HT1080 (cell line): Measurements from ENCODE around the gene ZNF831. TPM values are rescaled to one million over a fixed set of nuclear protein-coding genes. Genes with fewer than 3 reads are reported as not detected.
A peak's percentile ranks its signal among the peaks of the same experiment; 100 is the strongest.

Experiments
- DNase-seq: peaks from one replicate; pipeline ENCODE4 v3.0.0-alpha.2; 2015; ENCODE audit warnings: low read depth
- total RNA-seq: library from RNA; depleted of rRNA; stranded (reverse); fragments of >200 nt; shearing (Covaris generic); gene quantifications from 2 replicates; pipeline ENCODE4 v1.2.3, GENCODE V29; 2014

The ZNF831 gene
- total RNA-seq, 1 experiment from 2014 or later: not detected

DNA sequence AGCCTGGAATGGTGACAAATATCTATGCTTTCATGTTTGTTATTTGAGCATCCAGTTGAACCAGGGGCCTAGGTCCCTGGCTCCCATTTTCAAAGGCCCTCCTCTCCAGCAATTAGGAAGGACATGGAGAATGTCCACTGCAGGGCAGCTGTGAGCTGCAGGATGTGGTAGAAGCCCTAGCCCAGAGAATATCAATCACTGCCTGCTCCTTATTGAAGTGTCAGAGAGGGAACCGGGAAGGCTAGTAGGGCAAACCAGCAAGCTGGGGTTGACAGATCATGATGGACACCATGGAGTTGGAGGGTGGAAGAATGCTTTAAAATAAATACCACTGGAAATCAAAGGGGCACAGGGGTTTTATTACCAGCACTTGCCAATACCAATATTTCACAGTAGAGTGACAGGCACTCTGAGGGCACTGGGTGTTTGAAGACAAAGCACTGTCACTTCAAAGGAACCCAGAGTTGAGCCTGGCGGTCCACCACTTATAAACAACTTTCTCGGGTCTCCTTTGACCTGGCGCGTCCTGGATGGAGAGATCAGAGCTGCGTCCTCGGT, 47.7 kb downstream of the ZNF831 start:
- DNase-seq: no peak

DNA sequence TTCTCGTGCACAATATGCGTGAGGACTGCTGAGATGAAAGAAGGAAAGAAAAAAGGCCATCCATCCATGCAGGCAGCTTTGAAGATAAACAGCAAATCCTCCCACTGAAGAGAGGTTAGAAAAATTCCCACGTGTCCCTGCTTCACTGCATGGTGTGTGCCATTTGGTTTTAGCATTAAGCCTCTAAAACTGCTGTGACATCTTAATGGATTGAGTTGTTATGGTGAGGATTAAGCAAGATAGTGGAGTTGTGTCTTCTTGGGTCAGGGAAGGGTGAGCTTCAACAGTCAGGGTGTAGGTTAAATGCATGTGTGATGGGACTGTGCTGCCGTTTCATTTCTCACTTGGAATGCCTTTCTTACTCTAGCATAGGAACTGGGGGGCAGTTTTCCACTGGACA, 50.5 kb downstream of the ZNF831 start:
- no peak for DNase-seq

DNA sequence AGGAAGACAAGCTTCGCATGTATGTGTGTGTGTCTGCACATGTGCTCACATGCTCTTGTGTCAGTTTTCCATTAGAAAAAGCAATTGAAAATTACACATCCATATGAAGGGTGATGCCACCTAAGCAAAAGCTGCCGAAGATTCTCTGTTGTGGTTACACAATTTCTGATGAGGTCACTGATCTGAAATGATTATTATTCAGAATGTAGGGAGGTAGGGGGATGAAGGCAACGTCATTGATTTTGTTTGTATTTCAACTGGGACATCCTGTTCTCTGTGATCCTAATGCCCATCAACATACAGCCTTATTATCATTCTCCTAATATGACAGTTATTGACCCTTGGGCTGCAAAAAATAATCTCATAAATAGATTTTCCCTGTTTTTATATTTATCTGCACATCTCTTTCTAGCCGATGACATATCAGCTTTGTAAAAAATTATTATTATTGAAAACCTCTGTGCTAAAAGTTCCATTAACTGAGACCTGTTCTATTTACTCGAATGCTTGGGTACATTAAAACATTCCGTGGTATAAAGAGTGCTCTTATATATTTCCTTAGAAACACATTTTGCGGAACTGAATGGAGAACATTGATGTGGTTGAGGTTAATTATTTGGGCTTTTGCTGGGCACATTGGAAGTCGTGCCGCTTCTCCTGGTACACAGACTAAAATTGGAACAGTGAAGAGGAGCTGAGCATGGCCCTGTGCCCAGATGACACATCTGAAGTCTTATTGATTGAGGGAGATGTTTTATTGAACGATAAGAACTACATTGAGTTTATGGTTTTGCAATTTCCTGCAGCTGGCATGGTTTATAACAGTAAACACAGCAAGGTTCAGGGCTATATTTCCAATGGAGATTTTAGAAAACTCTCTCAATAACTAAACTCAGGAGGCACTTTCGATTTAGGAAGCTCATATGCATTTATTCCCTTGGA, 51.3 kb downstream of the ZNF831 start:
- no peak for DNase-seq

DNA sequence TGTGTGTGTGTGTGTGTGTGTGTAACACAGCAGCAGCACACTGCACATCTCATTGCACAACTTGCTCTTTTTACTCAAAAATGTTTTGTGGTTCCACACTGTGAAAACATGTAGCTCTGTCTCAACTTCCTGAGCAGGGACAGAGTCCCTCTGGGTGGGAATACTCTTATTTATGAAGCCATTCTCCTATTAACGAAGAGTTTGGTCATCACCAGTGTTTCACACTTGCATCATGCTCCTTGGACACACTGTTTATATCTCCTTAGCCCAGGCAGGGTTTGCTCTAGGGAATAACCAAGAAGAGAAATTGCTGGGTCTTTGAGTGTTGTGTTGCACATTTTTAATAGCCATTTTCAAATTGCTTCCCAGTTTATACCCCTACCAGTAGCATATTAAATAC, 53.6 kb downstream of the ZNF831 start:
- DNase-seq: no peak

DNA sequence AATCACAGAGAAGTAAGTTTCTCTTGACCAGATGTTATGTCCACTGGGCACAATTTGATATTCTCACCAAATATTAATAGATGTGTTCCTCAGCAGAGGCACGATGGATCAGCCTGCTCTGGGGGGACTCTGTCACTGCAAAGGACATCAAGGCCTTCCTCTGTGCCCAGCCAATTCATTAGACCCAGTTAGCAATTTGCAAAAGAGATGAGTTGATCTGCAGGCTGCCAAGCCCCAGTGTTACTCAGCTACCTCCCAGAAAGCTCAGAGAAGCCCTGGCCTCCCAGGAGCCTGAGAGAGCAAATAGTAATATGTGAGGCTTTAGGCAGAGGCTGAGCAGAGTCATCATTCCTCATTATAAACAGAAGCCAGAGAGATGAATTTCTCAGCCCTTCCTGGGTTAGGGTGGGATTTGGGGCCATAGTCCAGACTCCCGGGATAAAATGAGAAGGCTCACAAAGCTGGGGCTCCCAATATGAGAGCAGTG, 54.2 kb downstream of the ZNF831 start:
- DNase-seq: no peak

DNA sequence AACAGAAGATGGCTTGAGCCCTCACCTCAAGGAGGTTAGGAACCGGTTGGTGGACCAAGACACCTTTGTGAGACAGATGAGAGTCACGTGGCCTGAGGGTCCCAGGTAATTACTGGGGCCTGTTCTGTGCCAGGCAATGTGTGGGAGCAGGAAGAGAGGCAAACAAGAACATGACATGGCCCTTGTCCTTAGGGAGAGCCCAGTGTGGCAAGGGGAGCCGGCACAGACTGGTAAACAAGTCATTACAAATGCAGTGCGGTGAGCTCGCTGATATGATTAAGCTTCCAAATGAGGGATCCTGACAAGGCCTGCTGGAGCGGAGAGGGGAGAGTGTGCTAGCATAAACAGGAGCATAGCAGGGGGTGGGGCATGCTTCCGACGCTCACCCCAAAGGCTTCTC, 55.6 kb downstream of the ZNF831 start:
- no peak for DNase-seq

DNA sequence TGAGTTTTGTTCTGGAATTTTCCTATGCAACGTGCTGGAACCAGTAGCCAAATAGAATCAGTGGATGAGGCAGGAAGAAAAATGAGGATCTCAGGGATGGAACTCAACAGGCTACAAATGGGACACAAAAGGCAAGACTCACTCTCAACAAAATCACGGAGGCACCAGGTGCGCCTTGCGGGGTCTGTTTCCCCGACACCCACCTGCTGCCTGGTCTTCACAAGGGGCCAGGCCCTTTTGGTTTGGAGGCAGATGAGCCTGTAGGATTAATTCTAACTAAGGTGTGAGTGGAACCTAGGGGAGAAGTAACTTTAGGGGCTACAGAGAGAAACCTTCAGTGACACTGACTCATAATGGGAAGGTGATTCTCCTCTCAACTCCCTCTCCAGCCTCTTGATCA, 56.5 kb downstream of the ZNF831 start:
- DNase-seq: no peak

DNA sequence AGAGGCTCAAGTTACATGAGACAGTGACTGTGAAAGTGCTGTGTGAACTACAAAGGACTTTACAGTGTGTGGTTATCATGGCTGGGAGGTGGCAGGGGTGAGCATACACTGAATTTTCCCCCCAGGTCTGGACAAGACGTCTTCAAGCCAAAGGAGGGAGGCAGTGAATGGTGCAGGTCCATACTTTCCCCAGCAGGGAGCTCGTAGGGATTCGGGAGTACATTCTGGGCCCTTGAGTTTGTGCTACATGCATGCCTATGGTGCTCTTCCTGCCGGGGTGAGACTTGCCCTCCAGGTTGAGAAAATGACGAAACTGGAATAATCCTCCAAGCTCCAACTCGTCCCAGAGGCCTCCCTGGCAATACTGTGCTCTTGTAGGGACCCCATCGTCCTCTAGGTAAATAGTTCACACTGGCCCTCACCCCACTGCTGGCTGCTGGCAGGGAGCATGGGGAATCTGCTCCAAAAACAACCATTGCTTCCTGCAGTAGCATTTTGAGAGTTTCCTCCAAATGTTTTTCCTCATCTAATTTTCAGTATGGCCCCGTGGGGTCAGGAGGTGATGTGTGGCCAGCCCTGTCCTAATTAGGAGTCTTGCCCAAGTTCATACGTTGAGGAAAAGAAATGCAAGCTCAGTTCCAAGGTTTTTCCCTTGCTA, 57.6 kb downstream of the ZNF831 start:
- no peak for DNase-seq

DNA sequence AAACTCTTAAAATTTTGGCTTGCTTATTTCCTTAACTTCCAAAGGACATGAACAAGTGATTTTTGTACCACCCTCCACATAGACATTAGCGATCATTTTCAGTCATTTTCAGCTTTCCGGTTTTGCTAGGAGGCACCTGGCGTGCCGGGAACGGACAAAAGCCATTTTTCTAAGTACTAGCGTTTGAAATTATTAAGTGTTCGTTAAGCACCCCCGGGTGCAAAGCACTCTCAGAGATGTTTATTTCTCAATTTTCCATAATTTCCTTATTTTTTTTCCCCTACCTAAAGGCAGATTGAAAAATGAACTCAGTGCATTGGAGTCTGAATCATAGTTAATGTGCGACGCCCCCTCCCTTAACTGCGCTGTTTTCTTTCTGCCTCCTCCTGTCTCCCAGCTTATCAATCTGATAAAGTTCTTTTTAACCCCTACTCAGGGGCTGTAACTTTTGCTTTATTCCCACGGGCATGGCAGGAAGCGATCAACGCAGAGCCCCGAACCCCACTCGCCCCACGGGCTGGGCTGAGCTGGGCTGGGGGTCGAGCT, 58.2 kb downstream of the ZNF831 start:
- no peak for DNase-seq

DNA sequence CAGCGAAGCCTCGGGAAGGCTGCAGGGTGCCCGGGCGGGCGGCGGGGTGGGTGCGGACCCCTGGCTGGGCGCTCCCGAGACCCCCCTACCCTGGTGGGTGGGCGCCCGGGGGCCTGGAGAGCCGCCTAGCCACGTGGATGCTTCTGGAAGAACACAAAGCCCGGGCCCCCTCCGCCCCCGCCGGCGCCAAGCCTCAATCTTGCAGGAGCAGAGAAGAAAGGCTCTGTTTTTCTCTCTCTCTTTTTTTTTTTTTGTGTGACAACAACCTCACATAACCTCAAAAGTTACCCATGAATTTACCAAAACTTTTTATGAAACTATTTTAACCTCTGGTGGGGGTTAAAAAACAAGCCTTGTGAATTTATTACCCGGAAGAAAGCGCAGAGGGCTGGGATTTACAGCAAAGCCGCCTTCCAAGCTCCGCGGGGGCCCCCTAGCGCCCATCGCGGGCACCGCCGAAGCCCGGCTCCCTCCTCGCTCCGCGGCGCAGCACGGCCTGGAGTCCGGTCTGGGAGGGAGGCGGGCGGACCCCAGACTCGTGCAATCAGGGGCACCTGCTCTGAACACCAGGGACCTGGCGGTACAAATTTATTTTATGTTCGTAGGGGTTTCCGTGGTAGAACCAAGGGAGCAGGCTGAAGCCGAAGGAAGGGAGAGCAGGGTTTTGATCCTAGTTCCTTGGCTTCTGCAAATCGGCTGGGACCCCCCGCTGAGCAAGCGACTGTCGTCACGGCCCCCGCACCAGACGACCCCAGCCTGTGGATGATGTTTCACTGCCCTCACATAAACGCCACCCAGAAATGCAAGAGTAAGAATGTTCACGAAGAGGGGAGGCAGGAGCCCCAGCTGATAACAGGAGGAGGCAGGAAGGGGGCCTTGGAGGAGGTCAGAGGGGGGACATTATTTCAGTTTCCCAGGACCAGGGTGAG, 58.9 kb downstream of the ZNF831 start:
- peak; percentile 61 for DNase-seq

DNA sequence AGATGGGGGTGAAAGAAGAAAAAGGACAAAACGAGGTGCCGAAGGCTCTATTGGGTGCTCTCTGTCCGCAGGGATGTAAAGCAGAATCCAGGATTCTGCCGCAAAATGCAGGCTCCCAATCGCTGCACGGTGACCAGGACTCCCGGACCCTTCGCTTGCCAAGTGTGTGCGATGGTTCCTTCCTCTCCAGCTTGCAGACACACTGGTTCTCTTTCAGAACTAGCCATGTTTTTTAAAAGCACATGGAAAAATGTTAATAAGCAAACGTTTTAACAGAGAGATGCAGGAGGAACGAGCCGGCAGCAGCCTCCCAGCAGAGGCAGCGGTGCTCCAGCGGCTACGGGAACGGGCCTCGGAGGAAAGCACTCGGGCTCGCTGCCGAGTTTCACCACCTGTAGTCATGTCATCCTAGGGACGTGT, 59.6 kb downstream of the ZNF831 start:
- DNase-seq: no peak

DNA sequence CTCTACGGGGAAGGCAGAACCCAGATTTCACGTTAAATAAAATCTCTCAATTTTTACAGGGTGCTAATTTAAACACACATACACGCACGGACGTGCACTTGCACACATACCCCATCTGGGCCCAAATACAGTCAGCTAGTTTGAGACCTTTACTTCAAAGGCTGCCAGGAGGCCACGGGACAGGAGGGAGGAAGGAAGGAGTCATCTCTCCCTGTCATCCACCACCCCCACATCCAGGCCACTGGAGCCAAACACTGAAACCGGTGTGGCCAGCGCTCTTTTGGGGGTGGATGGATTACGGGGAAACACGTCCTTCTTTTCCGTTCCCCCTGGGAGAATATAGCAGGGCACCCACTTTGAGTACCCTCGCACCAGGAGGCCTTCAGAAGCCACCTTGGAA, 60.1 kb downstream of the ZNF831 start:
- DNase-seq: no peak

DNA sequence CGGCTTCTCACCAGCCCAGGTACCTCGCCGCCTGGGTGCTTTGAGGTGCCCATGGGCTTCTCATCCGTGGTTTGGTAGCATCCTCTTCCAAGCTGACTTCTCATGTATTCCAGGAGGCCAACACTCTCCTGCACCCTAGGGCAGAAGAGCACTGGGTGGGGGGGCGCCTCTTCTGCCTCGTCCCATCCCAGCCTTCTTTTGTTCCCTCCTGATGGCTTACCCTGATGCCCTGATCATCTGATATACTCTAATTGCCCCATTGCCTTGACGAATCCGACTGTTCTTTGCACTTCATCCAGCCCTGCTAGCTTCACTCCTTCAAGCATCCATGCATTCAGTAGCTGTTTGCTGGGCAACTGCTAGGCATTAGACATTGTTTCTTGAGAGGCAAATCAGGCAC, 60.6 kb downstream of the ZNF831 start:
- no peak for DNase-seq

DNA sequence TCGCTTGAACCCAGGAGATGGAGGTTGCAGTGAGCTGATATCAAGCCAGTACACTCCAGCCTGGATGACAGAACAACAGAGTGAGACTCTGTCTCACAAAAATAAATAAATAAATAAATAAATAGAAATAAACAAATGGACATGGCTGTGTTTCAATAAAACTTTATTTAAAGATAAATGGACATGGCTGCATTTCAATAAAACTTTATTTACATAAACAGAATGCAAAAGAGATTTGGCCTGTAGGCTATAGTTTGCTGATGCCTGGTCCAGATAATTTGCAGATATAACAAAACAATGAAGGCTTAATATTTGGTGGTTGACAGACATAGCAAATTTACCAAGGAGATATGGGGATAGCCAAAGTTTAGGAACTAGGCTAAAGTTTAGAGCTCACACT, 66.8 kb downstream of the ZNF831 start:
- no peak for DNase-seq

DNA sequence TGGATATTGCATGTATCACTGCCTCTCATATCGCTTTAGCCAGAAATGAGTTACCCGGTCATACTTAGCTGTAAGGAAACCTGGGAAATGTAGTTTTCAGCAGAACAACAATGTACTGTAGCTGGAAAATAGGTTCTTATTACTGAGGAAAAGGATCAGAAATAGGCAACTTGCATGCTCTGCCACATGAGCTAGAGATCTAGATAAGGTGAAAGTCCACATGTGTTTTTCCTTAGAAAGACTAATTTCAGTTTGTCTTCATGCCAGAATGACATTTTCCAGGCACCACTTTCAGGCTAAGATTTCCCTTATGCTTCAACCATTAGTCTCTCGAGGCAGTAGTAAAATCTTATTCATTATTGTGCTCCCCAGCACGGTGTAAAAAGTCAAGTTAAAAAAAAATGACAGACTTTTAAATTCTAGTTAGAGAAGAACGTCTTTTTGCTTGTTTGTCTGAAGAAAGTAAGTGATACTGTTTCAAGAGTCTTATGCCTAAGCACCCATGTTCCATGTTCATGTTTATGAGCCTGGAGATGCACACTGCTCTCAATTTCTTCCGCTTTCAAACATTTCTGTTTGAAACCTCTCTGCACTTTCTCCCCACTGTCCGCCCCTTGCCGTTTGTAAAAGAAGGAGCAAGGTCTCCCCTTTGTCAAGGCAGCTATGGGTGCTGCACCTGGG, 67.6 kb downstream of the ZNF831 start:
- no peak for DNase-seq

DNA sequence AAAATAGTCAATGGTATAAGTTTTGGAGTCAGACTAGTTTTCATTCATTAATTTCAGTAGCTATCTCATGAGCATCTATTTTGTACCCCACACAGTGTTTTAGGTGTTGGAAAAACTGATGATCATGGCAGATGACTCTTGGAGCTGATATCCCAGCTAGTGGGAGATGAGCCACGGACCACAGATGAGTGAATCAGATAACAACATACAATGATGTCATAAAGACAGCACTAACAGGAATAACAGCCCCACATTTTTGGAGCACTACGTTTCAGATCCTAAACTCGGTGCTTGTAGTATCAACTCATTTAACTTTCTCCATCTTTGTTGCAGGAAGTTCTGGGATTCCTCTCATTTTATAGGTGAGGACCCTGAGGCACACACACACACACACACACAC, 69.0 kb downstream of the ZNF831 start:
- no peak for DNase-seq

DNA sequence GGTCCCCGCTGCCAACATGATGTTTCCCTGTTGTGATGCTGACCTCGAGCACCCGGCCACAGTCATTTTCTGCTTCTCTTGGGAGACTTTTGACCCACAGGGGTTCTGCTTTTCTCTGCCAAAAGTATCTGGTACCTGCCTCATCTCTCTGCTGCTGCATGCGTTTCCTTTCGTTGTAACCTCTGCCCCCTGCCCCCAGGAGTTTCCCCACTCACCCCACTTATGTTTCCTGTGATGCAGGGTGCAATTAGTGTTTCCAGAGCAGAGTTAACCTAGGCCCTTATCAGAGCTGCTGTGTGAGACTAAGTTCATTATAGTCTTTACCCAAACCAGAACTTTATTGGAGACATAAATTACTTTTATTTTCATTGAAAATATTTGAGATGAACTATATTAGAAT, 71.6 kb downstream of the ZNF831 start:
- no peak for DNase-seq

DNA sequence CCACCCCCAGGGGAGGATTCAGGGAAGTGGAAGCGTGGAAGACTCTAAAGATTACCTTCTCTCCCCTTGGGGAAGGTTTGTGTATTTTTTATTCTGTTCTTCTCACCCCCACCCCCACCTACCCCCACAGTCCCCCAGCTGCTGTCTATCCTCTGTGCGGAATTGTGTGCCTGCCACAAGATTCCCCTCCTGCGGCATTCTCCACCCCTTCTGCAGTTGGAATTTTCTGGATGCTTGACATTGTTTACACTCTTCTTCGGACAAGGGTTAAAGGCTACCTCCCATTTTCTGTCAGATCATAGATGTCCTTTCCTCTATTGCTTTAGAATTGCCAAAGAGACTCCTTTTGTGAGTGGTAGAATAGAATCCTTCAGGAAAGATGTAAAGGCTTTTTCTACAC, 76.4 kb downstream of the ZNF831 start:
- no peak for DNase-seq

DNA sequence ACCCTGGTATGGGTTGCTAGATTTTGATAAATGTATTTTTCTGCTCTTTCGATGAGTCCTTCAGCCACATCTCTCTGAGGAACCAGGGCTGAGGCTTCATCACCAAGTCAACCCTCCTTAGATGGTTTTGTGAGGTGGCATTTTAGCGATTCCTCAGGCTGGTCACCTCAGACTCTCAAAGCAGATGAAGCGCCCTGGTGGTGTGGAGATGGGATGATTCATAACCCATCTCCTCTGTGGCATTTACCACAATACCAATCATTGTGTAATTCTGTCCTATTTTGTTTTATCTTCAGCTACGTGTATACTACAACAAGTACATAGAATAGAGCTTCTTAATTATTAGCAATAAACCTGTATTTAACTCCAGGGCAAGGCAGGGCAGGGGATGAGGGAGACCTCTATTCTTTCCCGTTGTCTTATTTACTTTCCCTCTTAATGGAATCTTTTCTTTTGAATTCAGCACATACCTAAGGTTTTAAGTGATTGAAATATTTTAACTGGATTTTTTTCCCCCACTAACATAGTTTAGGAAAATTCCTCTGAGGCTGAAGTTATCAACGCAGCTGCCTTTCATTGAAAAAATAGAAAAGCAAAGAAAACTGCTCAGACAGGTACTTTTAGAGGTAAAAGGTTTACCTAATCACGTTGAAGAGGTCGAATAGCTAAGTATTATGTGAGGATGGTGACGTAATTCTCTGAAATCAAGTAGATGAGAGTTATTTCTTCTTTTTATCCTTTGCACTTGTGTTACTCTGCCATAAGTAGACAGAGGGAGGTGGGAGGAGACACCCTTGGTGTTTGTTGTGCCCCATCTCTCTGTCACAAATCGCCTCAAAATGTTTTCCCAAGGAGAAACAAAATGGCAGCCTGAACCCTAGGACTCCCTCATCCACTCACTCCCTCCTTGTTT, 79.3 kb downstream of the ZNF831 start:
- peak; percentile 14 for DNase-seq
